ENCODE data around the gene ITGA2.

The ITGA2 gene

GRCh38 chr5:53113947-53114346, 124.8 kb downstream of the ITGA2 start:
- H3K9me3 ChIP-seq (ENCODE audit: control insufficient read depth in 2 of 2, low read length in 2 of 2), result no peaks in the 10 kb centered on the region
- H3K4me3 ChIP-seq (ENCODE audit: low read length in 2 of 2), result no peak overlapping the region
- peaks cover 3% of the 10 kb centered on the region for H3K4me1 ChIP-seq (ENCODE audit: control insufficient read depth, insufficient read depth, low read length)
- H3K36me3 ChIP-seq (ENCODE audit: control insufficient read depth in 2 of 2, insufficient read depth in 2 of 2, low read length in 2 of 2), result no peaks in the 10 kb centered on the region
- H3K27ac ChIP-seq (ENCODE audit: low read length), result no peak overlapping the region
- no peak overlapping the region for H3K9ac ChIP-seq (ENCODE audit: low read length in 2 of 2)
- H3K27me3 ChIP-seq (ENCODE audit: control insufficient read depth in 1 of 2, insufficient read depth in 2 of 2, low read length in 2 of 2), result no peaks in the 10 kb centered on the region

GRCh38 chr5:53114988-53115387, 125.8 kb downstream of the ITGA2 start:
- Histone ChIP-seq H3K9me3 (ENCODE audit: control insufficient read depth in 2 of 2, low read length in 2 of 2) (no peaks in the 10 kb centered on the region), H3K4me3 (ENCODE audit: low read length in 2 of 2) (no peak overlapping the region), H3K4me1 (ENCODE audit: control insufficient read depth, insufficient read depth, low read length) (peaks cover 3% of the 10 kb centered on the region), H3K27me3 (ENCODE audit: control insufficient read depth in 1 of 2, insufficient read depth in 2 of 2, low read length in 2 of 2) (no peaks in the 10 kb centered on the region), H3K36me3 (ENCODE audit: control insufficient read depth in 2 of 2, insufficient read depth in 2 of 2, low read length in 2 of 2) (no peaks in the 10 kb centered on the region), H3K9ac (ENCODE audit: low read length in 2 of 2) (no peak overlapping the region), H3K27ac (ENCODE audit: low read length) (no peak overlapping the region)

GRCh38 chr5:53116597-53116996, 127.4 kb downstream of the ITGA2 start:
- Histone ChIP-seq H3K9ac (ENCODE audit: low read length in 2 of 2) (no peak overlapping the region), H3K4me3 (ENCODE audit: low read length in 2 of 2) (no peak overlapping the region), H3K27me3 (ENCODE audit: control insufficient read depth in 1 of 2, insufficient read depth in 2 of 2, low read length in 2 of 2) (no peaks in the 10 kb centered on the region), H3K36me3 (ENCODE audit: control insufficient read depth in 2 of 2, insufficient read depth in 2 of 2, low read length in 2 of 2) (no peaks in the 10 kb centered on the region), H3K4me1 (ENCODE audit: control insufficient read depth, insufficient read depth, low read length) (no peaks in the 10 kb centered on the region), H3K9me3 (ENCODE audit: control insufficient read depth in 2 of 2, low read length in 2 of 2) (no peaks in the 10 kb centered on the region), H3K27ac (ENCODE audit: low read length) (no peak overlapping the region)

GRCh38 chr5:53118879-53119278, 129.7 kb downstream of the ITGA2 start:
- Histone ChIP-seq H3K27me3 (ENCODE audit: control insufficient read depth in 1 of 2, insufficient read depth in 2 of 2, low read length in 2 of 2) (no peaks in the 10 kb centered on the region), H3K27ac (ENCODE audit: low read length) (no peak overlapping the region), H3K36me3 (ENCODE audit: control insufficient read depth in 2 of 2, insufficient read depth in 2 of 2, low read length in 2 of 2) (no peaks in the 10 kb centered on the region), H3K4me1 (ENCODE audit: control insufficient read depth, insufficient read depth, low read length) (no peaks in the 10 kb centered on the region), H3K4me3 (ENCODE audit: low read length in 2 of 2) (no peak overlapping the region), H3K9ac (ENCODE audit: low read length in 2 of 2) (no peak overlapping the region), H3K9me3 (ENCODE audit: control insufficient read depth in 2 of 2, low read length in 2 of 2) (no peaks in the 10 kb centered on the region)

- H3K27ac ChIP-seq (ENCODE audit: low read length), result no peak overlapping the region
- no peaks in the 10 kb centered on the region for H3K27me3 ChIP-seq (ENCODE audit: control insufficient read depth in 1 of 2, insufficient read depth in 2 of 2, low read length in 2 of 2)
- no peaks in the 10 kb centered on the region for H3K36me3 ChIP-seq (ENCODE audit: control insufficient read depth in 2 of 2, insufficient read depth in 2 of 2, low read length in 2 of 2)
- H3K4me3 ChIP-seq (ENCODE audit: low read length in 2 of 2), result no peak overlapping the region
- no peaks in the 10 kb centered on the region for H3K4me1 ChIP-seq (ENCODE audit: control insufficient read depth, insufficient read depth, low read length)
- H3K9me3 ChIP-seq (ENCODE audit: control insufficient read depth in 2 of 2, low read length in 2 of 2), result no peaks in the 10 kb centered on the region
- no peak overlapping the region for H3K9ac ChIP-seq (ENCODE audit: low read length in 2 of 2)
Measured at GRCh38 chr5:53120165-53120564, 131.0 kb downstream of the ITGA2 start.

GRCh38 chr5:53123702-53124101, 134.6 kb downstream of the ITGA2 start:
- H3K4me3 ChIP-seq (ENCODE audit: low read length in 2 of 2), result no peak overlapping the region

GRCh38 chr5:53126521-53126920, 137.4 kb downstream of the ITGA2 start:
- no peak overlapping the region for H3K9ac ChIP-seq (ENCODE audit: low read length in 2 of 2)
- H3K36me3 ChIP-seq (ENCODE audit: control insufficient read depth in 2 of 2, insufficient read depth in 2 of 2, low read length in 2 of 2), result no peaks in the 10 kb centered on the region
- H3K27ac ChIP-seq (ENCODE audit: low read length), result no peak overlapping the region
- no peaks in the 10 kb centered on the region for H3K9me3 ChIP-seq (ENCODE audit: control insufficient read depth in 2 of 2, low read length in 2 of 2)
- no peaks in the 10 kb centered on the region for H3K27me3 ChIP-seq (ENCODE audit: control insufficient read depth in 1 of 2, insufficient read depth in 2 of 2, low read length in 2 of 2)
- no peak overlapping the region for H3K4me3 ChIP-seq (ENCODE audit: low read length in 2 of 2)
- H3K4me1 ChIP-seq (ENCODE audit: control insufficient read depth, insufficient read depth, low read length), result no peaks in the 10 kb centered on the region

More at GRCh38 chr5:53123702-53124101, 134.6 kb downstream of the ITGA2 start:
- no peaks in the 10 kb centered on the region for H3K4me1 ChIP-seq (ENCODE audit: control insufficient read depth, insufficient read depth, low read length)
- no peak overlapping the region for H3K9ac ChIP-seq (ENCODE audit: low read length in 2 of 2)
- H3K36me3 ChIP-seq (ENCODE audit: control insufficient read depth in 2 of 2, insufficient read depth in 2 of 2, low read length in 2 of 2), result no peaks in the 10 kb centered on the region
- H3K27me3 ChIP-seq (ENCODE audit: control insufficient read depth in 1 of 2, insufficient read depth in 2 of 2, low read length in 2 of 2), result no peaks in the 10 kb centered on the region
- no peak overlapping the region for H3K27ac ChIP-seq (ENCODE audit: low read length)
- H3K9me3 ChIP-seq (ENCODE audit: control insufficient read depth in 2 of 2, low read length in 2 of 2), result no peaks in the 10 kb centered on the region

- Histone ChIP-seq H3K9ac (ENCODE audit: low read length in 2 of 2) (no peak overlapping the region), H3K27me3 (ENCODE audit: control insufficient read depth in 1 of 2, insufficient read depth in 2 of 2, low read length in 2 of 2) (no peaks in the 10 kb centered on the region), H3K27ac (ENCODE audit: low read length) (no peak overlapping the region), H3K4me3 (ENCODE audit: low read length in 2 of 2) (no peak overlapping the region), H3K36me3 (ENCODE audit: control insufficient read depth in 2 of 2, insufficient read depth in 2 of 2, low read length in 2 of 2) (no peaks in the 10 kb centered on the region), H3K9me3 (ENCODE audit: control insufficient read depth in 2 of 2, low read length in 2 of 2) (no peaks in the 10 kb centered on the region), H3K4me1 (ENCODE audit: control insufficient read depth, insufficient read depth, low read length) (no peaks in the 10 kb centered on the region)
Measured at GRCh38 chr5:53127107-53127506, 138.0 kb downstream of the ITGA2 start.

- Histone ChIP-seq H3K9me3 (ENCODE audit: control insufficient read depth in 2 of 2, low read length in 2 of 2) (no peaks in the 10 kb centered on the region), H3K36me3 (ENCODE audit: control insufficient read depth in 2 of 2, insufficient read depth in 2 of 2, low read length in 2 of 2) (no peaks in the 10 kb centered on the region), H3K4me3 (ENCODE audit: low read length in 2 of 2) (no peak overlapping the region), H3K9ac (ENCODE audit: low read length in 2 of 2) (no peak overlapping the region), H3K27me3 (ENCODE audit: control insufficient read depth in 1 of 2, insufficient read depth in 2 of 2, low read length in 2 of 2) (no peaks in the 10 kb centered on the region), H3K4me1 (ENCODE audit: control insufficient read depth, insufficient read depth, low read length) (no peaks in the 10 kb centered on the region), H3K27ac (ENCODE audit: low read length) (no peak overlapping the region)
Measured at GRCh38 chr5:53128481-53128880, 139.3 kb downstream of the ITGA2 start.

- no peaks in the 10 kb centered on the region for H3K27me3 ChIP-seq (ENCODE audit: control insufficient read depth in 1 of 2, insufficient read depth in 2 of 2, low read length in 2 of 2)
- no peaks in the 10 kb centered on the region for H3K36me3 ChIP-seq (ENCODE audit: control insufficient read depth in 2 of 2, insufficient read depth in 2 of 2, low read length in 2 of 2)
- no peaks in the 10 kb centered on the region for H3K9me3 ChIP-seq (ENCODE audit: control insufficient read depth in 2 of 2, low read length in 2 of 2)
- H3K4me3 ChIP-seq (ENCODE audit: low read length in 2 of 2), result no peak overlapping the region
- no peaks in the 10 kb centered on the region for H3K4me1 ChIP-seq (ENCODE audit: control insufficient read depth, insufficient read depth, low read length)
- H3K9ac ChIP-seq (ENCODE audit: low read length in 2 of 2), result no peak overlapping the region
- H3K27ac ChIP-seq (ENCODE audit: low read length), result no peak overlapping the region
Measured at GRCh38 chr5:53130266-53130665, 141.1 kb downstream of the ITGA2 start.

- no peaks in the 10 kb centered on the region for H3K27me3 ChIP-seq (ENCODE audit: control insufficient read depth in 1 of 2, insufficient read depth in 2 of 2, low read length in 2 of 2)
- no peaks in the 10 kb centered on the region for H3K4me1 ChIP-seq (ENCODE audit: control insufficient read depth, insufficient read depth, low read length)
- no peak overlapping the region for H3K27ac ChIP-seq (ENCODE audit: low read length)
- H3K36me3 ChIP-seq (ENCODE audit: control insufficient read depth in 2 of 2, insufficient read depth in 2 of 2, low read length in 2 of 2), result no peaks in the 10 kb centered on the region
- no peaks in the 10 kb centered on the region for H3K9me3 ChIP-seq (ENCODE audit: control insufficient read depth in 2 of 2, low read length in 2 of 2)
- no peak overlapping the region for H3K9ac ChIP-seq (ENCODE audit: low read length in 2 of 2)
- no peak overlapping the region for H3K4me3 ChIP-seq (ENCODE audit: low read length in 2 of 2)
Measured at GRCh38 chr5:53133020-53133419, 143.9 kb downstream of the ITGA2 start.

Measured in stomach smooth muscle (tissue), 2 donors.